ENCODE measurements around the gene MRM1.
"Not testable (repeated sequence)": the region's sequence is repeated elsewhere in the genome, so short reads cannot be mapped to it uniquely, and the experiment has no call there.

The MRM1 gene

DNA sequence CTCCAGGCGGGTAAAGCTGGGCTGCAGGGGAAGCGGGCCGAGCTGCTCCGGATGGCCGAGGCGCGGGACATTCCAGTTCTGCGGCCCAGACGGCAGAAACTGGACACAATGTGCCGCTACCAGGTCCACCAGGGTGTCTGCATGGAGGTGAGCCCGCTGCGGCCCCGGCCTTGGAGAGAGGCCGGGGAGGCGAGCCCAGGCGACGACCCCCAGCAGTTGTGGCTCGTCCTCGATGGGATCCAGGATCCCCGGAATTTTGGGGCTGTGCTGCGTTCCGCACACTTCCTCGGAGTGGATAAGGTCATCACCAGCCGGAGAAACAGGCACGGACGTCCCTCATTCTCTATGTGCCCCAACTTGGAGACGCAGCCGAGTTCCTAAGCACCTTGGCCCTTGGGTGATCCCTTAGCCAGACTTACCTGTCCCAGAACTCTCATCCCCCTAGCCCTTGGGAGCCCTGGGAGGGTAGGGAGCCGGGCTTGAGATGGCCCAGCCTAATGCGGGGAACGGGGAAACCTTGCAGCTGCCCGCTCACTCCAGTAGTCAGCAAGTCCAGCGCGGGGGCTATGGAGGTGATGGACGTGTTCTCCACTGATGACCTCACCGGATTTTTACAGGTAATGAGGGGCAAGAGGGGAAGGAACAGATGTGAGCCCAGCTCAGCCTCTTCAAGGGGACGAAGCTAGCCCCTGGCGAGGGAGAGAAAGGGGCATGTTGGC is 806 bp downstream of the MRM1 start:
- peak; percentile 18 for DNase-seq

DNA sequence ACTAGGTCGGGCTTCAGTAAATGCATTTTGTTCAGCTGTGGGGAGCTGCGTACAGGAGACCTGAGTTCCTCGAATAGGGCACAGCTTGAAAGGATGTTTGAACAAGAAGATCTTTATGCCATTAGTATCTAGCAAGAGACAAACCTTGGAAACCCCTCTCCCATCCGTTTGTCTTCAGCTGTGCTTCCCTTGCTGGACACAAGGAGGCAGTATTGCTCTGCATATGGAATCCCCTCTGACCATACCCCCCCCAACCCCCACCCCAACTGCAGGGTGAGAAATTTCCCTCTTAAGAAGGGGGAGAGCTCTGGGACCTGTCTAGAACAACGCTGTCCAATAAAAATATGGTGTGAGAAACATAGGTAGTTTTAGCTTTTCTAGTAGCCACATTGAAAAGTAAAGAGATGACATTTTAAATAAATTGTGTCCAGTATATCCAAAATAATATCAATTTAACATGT is 1.6 kb downstream of the MRM1 start:
- peak; percentile 63 for DNase-seq

DNA sequence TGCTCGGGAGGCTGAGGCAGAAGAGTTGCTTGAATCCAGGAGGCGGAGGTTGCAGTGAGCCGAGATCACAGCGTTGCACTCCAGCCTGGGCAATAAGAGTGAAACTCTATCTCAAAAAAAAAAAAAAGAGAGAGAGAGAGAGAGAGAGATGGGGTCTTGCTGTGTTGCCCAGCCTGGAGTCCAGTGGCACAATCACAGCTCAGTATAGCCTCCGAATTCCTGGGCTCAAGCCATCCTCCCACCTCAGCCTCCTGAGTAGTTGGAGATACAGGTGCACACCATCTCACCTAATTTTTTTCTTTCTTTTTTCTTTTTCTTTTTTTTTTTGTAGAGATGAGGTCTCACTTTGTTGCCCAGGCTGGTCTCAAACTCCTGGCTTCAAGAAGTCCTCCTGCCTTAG is 3.6 kb downstream of the MRM1 start:
- not testable (repeated sequence) for DNase-seq

DNA sequence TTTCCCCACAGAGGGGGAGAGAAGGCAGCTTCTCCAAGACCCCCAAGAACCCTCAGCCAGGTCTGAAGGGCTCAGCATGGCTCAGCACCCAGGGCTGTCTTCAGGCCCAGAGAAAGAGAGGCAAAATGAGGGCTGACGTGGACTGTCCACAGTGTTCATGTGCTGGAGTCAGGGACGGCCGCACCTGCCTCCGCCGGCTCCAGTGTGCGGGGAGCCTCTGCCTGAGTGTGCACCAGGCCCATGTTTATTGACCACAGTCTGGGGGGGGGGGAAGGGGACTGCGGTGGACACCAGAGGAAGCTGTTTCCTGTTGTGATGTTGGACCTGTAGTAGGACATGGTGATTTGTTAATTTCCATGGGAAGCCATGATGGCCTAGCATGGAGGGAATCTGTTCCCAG is 6.9 kb downstream of the MRM1 start:
- no peak for DNase-seq

DNA sequence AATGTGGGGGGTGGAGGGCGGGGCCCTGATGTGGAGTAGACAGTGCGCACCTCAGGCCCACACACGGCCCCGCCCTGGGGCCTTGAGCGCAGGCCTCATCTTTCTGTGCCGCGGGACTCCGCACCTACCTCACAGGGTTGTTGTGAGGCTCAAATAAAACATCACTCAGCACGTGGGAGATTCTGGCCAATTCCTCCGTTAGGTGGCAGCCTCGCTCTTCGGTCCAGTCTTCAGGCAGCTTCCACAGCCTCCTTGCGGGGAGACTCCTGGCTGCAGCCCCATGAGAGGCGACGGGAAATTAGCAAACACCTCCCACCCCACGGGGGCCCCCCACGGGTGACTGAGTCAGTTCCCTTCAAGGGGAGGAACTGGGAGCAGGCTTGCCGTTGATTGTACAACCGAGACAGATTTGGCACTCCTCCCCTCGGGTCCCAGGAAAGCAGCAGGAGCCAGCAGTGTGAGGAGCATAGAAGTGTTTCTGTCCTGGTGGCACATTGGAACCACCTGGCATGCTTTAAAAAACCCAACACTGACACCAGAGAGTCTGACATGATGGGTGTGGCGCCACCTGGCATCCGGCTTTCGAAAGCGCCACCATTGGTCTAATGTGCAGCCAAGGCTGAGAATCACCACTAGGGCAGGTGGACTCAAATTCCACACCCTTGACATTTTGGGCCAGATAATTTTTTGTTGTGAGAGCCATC is 7.6 kb downstream of the MRM1 start:
- no peak for DNase-seq

DNA sequence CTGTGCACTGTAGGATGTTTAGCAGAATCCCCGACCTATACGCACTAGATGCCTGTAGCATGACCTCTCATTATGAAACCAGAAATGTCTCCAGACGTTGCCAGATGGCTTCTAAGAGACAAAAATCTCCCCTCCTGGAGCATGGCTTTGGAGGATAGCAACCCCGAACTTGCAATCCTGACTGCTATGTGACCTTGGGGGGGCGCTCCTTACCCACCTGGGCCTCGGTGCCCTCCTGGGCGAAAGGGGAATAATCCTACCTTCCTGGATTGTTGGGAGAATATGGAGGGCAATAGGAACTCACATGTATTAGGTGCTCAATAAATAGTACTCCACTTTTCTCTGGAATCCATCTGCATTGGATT is 8.1 kb downstream of the MRM1 start:
- DNase-seq, result no peak

DNA sequence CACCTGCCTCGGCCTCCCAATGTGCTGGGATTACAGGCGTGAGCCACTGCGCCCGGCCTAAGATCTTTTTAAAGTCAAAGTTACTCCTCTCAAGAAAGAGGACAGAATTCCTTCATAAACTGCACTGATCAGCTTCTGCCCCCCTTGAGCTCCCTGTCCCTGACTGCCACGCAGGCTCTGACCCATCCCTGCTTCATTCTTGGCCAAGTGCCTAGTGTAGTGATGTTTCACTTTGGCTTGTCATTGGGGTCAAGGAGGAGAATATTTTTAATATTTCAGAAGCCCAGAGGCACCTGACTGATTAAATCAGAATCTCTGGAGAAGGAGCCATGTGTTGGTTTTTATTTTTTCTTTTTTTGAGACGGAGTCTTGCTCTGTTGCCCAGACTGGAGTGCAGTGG is 9.1 kb downstream of the MRM1 start:
- DNase-seq, result no peak

DNA sequence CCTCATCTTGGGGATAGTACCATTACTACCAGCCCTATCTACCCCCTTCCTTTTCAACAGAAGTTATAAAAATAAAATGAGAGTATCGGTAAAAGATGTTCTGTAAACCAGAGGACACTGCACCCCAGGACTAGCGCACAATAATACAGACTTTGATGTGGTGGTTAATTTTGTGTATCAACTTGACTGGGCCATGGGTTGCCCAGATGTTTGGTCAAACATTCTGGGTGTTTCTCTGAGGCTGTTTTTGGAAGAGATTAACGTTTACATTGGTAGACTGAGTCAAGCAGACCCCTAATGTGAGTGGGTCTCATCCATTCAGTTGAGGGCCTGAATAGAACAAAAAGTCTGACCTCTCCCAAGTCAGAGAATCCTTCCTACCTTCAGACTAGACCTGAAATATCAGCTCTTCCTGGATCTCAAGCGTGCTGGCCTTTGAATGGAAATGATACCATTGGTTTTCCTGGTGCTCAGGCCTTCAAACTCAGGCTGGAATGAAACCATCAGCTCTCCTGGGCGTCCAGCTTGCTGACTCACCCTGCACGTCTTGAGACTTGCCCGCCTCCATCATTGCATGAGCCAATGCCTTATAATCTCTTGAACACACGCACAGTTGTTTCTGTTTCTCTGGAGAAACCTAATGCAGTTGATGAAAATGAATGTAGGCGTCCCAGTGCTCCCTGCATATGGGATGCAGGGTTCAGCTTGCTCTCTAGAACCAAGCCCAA is 10.1 kb downstream of the MRM1 start:
- no peak for DNase-seq

DNA sequence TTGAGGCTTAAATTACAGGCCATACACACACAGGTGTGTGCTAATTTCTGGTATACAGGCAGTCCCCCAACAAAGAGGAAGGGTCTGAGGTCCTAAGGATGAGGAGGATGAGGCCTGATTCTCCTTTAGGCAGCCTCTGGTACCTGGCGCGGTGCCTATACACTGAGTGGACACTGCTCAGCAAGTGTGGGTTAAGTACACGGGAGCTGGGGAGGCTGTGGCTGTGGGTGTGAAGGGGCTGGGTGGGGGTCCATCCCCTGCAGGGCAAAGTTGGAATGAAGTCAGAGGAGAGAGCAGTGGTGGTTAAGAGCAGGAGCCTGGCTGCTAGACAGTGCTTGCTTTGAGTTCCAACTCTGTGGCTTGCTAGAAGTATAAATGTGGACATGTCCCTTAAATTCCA is 10.9 kb downstream of the MRM1 start:
- no peak for DNase-seq

DNA sequence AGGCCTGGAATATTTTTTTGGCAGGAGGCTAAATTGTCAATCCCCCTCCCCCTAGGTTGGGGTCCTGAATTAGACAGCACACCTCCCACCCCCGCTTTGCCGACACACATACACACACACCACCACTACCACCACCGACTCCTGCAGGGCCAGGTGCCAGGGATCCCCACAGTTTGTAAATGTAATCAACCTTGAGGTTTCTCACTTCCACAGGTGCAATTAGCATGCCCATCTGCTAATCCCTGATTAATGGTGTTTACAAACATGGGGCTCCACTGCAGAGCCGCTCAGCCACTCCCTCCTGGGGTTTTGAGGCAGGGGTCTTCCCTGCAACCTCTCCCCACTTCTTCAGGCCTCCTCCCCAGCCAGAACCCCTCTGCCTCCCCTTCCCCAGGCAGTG is 11.8 kb downstream of the MRM1 start:
- no peak for DNase-seq

DNA sequence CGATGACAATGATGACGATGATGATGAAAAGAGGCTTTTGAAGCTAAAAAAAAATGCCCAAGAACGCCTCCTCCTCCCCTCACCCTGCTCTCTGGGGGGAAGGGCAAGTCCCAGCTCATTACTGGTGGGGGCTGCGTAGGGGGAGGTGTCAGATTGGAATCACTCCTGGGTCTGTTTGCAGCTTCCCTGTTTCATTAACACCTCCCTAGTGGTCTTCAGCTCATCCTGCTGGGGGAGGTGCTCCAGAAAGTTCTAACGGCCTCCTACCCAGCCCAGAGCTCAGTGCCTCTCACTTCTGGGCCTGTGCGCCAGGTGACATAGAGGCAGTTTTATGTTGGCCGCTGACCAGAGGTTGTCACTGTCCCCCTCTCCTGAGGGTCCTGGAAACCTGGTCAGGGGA is 12.7 kb downstream of the MRM1 start:
- no peak for DNase-seq

DNA sequence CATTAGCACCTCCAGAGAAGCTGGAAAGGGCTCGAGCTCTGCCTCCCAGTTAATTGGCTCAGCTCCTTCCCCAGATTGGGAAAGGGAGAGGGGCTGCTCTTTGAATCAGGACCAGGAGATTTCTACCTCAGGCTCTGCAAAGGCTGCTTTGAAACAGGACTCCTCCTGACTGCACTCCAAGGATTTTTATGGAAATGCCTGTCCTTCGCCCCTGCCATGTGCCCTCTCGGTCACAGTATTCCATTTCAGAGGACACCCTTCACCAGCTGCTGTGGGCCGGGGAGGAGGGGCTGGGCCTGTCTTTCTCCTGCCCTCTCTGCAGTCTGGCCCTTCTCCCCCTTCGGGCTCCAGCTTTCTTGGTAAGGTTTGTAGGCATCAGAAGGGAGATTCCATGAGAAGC is 13.6 kb downstream of the MRM1 start:
- DNase-seq, result no peak

DNA sequence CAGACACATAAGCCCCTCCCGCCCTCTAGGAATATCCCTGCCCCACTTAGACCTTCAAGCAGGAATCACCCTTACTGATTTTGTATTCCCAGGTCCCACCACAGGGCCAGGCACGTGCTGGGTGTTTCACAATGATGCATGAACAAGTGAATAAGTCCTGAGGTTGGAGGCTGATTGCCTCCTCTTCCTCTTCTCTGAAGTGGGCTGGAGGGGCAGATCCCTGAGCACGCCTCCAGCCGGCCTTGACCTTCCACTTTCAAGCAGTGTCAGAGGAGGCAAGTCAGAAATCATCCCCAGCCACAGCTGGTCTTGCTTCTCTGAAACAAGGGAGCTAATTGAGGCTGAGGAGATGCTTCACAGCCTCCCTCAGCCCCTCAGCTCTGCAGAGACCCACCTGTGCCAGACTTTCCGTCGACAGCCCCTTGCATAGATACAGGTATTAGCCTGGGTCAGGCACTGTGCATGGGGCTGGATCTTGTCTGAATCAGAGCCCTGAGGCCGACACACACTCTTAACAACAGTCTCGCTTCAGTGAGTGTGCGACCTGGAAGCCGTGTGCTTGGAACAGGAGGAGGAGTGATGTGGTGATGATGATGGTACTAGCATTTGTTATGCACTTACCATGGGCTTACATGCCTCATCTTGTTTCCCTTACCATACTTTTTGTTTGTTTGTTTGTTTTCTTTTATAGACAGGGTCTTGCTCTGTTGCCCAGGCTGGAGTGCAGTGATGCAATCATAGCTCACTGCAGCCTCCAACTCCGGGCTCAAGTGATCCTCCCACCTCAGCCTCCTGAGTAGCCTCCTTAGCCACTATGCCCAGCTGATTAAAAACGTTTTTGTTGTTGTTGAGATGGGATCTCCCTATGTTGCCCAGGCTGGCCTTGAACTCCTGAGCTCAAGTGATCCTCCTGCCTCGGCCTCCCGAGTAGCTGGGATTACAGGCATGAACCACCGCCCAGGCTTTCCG is 15.0 kb downstream of the MRM1 start:
- no peak for DNase-seq

DNA sequence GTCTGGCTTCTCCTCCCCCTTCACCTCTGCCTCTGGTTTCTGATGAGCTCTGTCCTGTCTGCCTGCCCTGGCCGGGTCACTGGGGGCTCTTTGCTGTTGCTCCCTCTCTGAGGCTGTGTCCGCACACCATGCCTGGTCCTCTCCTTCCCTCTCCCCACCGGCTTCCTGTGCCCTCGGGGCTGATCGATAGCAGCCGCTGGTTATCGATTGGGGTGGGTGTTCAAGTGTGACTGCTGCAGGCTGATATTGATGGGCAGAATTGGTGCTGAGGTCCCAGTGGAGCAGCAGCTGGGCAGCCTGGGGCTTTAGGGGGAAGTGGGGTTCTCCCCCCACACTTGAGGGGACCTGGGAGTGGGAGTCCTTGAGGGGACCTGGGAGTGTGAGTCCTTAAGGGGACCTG is 16.4 kb downstream of the MRM1 start:
- DNase-seq, result no peak

DNA sequence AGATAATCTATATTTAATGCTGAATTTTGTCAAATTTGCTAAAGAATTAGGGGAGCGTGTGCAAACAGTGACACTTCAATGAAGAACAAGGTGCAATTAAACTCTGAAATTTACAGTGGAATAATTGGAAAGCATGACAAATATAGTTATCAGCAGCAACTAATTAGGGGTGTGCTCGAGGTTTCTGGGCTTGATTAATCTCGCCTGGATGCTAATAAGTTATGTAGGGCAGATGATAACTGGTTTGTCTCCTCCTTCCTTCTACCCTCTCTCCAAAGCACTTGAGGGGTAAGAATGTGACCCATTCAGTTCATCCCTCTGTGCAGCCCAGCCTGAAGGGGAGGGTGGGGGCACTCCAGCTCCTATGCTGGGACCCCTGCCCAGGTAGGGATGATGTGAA is 21.9 kb downstream of the MRM1 start:
- DNase-seq, result no peak

DNA sequence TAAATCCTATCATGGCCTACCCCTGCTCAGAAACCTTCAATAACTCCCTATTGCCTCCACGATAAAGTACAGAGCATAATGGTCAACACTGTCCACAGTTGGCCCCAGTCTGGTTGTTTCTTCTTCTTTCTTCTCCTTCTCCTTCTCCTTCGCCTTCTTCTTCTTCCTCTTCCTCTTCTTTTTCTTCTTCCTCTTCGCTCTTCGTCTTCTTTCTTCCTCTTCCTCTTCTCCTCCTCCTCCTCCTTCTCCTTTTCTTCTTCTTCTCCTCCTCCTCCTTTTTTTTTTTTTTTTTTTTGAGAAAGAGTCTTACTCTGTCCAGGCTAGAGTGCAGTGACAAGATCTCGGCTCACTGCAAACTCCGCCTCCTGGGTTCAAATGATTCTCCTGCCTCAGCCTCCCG is 23.8 kb downstream of the MRM1 start:
- no peak for DNase-seq

DNA sequence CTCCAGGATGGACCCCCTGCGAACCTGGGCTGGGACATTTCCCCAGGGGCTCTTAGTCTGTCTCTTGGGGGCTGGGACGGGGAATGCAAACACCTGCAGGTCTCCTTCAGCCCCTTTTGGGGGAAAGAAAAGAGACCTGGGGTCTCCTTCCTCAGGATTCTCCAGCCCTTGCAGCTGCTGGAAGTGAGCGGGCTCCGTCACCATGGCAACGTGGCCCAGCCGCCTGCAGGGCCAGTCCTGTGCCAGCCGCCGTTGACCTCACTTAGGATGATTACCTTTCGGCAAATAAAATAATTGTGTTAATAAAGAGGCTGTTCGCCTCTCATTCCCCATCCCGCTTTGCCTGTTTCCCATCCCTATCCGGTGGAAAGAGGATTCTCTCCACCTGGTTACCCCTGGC is 25.7 kb downstream of the MRM1 start:
- no peak for DNase-seq

DNA sequence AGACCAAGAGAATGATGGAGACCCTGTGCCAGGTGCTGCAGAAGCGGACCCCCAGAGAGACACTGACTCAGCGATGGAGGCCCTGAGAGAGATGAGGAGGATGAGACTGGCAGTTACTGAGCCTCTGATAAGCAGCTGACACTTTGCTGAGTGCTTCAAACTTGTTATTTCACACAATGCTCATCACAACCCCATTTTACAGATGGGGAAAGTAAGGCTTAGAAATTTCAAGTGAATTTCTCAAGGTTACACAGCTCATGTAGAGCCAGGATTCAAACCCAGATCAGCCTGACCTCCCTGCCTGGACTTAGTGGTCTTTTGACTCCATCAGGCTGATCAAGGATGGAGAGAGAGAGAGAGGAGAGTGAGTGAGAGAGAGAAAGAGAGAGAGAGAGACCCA is 27.2 kb downstream of the MRM1 start:
- DNase-seq, result no peak

DNA sequence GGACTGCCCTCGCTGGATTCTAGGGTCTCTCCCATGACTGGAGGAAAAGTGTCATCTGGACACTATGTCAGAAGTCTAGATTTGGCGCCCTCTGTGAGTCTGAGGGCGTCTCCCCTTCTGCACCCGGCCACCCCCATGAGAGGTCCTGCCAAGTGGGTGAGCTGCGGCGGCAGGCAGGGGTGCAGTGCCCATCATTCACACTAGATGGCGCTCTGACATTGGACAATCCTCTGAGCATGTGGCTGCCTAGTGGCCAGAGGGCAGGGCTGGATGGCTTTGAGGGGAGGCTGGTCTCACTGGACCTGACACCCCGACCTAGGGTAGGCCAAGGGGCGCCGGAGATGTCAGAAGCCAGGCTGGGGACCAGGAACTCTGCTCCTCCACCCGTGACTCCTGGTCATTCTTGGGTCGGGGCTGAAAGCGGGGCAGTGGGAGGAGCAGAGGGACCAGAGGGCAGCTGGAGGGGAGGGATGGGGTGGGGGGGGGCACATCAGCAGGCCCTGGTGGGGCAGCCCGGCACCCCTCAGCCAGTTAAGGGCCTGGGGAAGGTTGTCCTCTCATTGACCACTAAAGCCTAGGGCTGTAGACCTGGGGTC is 28.0 kb downstream of the MRM1 start:
- peak; percentile 77 for DNase-seq

DNA sequence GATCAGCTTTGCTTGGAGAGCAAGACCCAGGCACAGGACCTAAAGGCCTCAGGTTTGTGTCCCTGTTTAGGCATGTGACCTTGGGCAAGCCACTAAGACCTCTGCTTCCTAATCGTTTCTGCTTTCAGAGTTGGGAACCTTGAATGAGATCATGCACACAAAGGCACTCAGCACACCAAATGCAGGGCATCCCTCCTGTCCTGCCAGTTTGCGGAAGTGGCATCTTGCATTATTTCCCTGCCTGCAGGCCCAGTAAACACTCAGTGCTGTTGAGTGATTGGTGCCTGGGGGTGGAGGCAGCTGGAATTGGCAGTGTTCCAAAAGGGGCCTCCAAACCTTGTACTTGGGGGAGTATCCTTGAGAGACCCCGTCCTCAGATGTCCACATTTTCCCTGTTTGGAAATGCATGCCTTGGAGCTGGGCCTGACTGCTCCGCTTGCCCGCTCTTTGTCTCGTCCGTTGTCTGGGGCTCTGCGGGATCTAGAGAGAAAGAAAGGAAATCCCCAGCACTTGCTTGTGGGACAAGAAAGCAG is 28.7 kb downstream of the MRM1 start:
- DNase-seq, result no peak

DNA sequence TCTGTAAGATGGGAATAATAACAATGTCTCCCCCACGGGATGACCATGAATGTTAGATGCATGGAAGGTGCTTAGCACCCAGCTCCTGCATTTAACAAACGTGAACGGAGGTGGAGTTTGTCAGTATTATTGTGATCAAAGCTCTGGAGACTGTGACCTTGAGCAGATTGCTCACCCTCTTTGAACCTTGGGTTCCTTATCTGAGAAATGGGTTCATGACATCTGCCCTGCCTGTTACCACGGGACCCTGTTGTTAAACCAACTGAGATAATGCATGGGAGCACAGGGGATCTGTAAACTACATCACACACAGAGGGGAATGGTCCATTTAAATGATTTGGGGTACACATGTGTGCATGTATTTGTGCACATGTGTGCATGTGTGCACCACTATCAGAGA is 29.6 kb downstream of the MRM1 start:
- no peak for DNase-seq

Measured in stimulated activated CD4-positive, alpha-beta T cell treated with anti-CD3 and anti-CD28 coated beads, Interleukin-12 subunit alpha, Interleukin-12 subunit beta, amount 100 ng/mL, for 4 hours (primary cell).